Ovary (tissue), 9 donors: Measurements from ENCODE around the gene TMEM45B. TPM values are rescaled to one million over a fixed set of nuclear protein-coding genes. Genes with fewer than 3 reads are reported as not detected.
"Not testable (repeated sequence)": the region's sequence is repeated elsewhere in the genome, so short reads cannot be mapped to it uniquely, and the experiment has no call there.

Source experiments
- DNase-seq, 5 donors: peaks; one replicate each; pipeline ENCODE4 v3.0.0-alpha.2; 2019 to 2020
- H3K27ac ChIP-seq, 2 donors: fragments of 200-600 bp; one replicate each; pipeline versions ENCODE4 v1.5.1 to v1.8.0; 2019 to 2022
- H3K27me3 ChIP-seq: fragments of 200-600 bp; one replicate; pipeline ENCODE4 v1.8.0; 2022
- H3K36me3 ChIP-seq: fragments of 200-600 bp; sonication (generic); one replicate; pipeline ENCODE4 v1.5.1; 2019
- H3K4me1 ChIP-seq: one replicate; pipeline ENCODE4 v1.8.1; 2013; ENCODE audit warnings: mild to moderate bottlenecking, moderate library complexity; ENCODE audit not compliant: insufficient read depth
- H3K4me3 ChIP-seq: fragments of 200-600 bp; sonication (generic); one replicate; pipeline ENCODE4 v1.5.1; 2017
- H3K9me3 ChIP-seq, 2 donors: fragments of 200-600 bp in 1 of 2; sonication (generic) in 1 of 2; one replicate each; pipeline versions ENCODE4 v1.5.1 to v1.8.1; 2013 to 2019; ENCODE audit warnings: mild to moderate bottlenecking in 1 of 2, moderate library complexity in 1 of 2
- EP300 ChIP-seq: sonication (generic); formaldehyde crosslinking; IDR thresholded peaks from one replicate; pipeline ENCODE4 v1.6.1; 2017; ENCODE audit warnings: antibody characterized with exemption
- POLR2A ChIP-seq: fragments of 450-650 bp; IDR thresholded peaks from one replicate; pipeline ENCODE4 v1.6.1; 2017; ENCODE audit warnings: antibody characterized with exemption, mild to moderate bottlenecking, moderate library complexity
- WGBS, 3 donors: extraction: QIAGEN DNeasy Blood & Tissue Kit in 1 of 3; methylation state at CpG; one replicate each; pipeline versions ENCODE4 v1.1.5 to v1.1.7; 2013 to 2017; 5-methylcytosine and 5-hydroxymethylcytosine counted together
- intact Hi-C, 4 donors: fragments of 100-400 bp; cut with DNase I; formaldehyde crosslinking; loops; one replicate each; pipeline versions ENCODE4 v1.11.0 to v1.15.1; 2022 to 2023
- polyA plus RNA-seq, 2 donors: library from polyadenylated mRNA; stranded (reverse); fragments of 200-250 nt in 1 of 2; fragments of 350-450 nt in 1 of 2; fragmentation: Illumina TruSeq in 1 of 2; extraction: RNeasy Lipid Tissue Mini Kit (QIAGEN cat#74804) in 1 of 2; gene quantifications; one replicate each; pipeline ENCODE4 v1.2.3, GENCODE V29; 2013 to 2014
- total RNA-seq, 7 donors: library from RNA; depleted of rRNA in 2 of 7; stranded (reverse); fragments of >200 nt in 2 of 7; fragmentation: NEBNext Ultra II Directional in 3 of 7; extraction: Animal tissue kit (Norgen Biotek cat#: 25700) in 3 of 7; gene quantifications; one replicate each; pipeline versions ENCODE4 v1.1.0 to v1.2.4, GENCODE V29; 2016 to 2023
- TF ChIP-seq, protein P1 (sequence below), 3 donors: fragments of 450-650 bp in 2 of 3; fragments of 200-600 bp in 1 of 3; IDR thresholded peaks; one replicate each; pipeline versions ENCODE4 v1.5.1 to v1.8.0; 2016 to 2022; ENCODE audit warnings: antibody characterized with exemption in 3 of 3, mild to moderate bottlenecking in 1 of 3
- donor health status: DM: no; HTN: no; CAD: no; lungs with moderate emphysema.
- donor health status: DM: no; HTN: no; CAD: no.
- donor health status: Bipolar disorder and iron deficiency.
- donor health status: DM: yes; HTN: yes; CAD: no.
- donor health status: DM: no; HTN: no; CAD: no.
- donor health status: DM: yes; HTN: yes; CAD: no.

The TMEM45B gene
- total and polyA plus RNA-seq, 9 donors: 0.10 to 10.8 (median 0.54) TPM; not detected in 3

DNA sequence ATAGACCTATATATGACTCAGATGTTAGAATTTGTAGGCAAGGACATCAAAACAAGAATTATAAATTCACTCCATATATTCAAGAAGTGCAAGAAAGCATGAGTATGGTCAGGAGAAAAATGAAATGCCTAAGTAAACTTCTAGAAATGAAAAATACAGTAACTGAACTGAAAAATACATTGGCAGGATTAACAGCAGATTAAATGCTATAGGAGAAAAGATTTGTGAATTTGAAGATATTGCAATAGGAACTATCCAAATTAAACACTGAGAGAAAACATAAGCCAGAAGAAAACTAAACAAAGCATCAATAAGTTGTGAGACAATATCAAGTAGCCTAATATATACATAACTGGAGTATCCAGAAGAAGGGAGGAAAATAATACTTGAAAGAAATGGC is 46.6 kb upstream of the TMEM45B start:
- intact Hi-C loops: no loop called here
- H3K36me3 ChIP-seq: no peaks in the 10 kb centered on the region
- H3K9me3 ChIP-seq: no peaks in the 10 kb centered on the region
- DNase-seq: no peak
- TF ChIP-seq POLR2A (no peak), EP300 (no peak)
- TF ChIP-seq, protein P1, sequence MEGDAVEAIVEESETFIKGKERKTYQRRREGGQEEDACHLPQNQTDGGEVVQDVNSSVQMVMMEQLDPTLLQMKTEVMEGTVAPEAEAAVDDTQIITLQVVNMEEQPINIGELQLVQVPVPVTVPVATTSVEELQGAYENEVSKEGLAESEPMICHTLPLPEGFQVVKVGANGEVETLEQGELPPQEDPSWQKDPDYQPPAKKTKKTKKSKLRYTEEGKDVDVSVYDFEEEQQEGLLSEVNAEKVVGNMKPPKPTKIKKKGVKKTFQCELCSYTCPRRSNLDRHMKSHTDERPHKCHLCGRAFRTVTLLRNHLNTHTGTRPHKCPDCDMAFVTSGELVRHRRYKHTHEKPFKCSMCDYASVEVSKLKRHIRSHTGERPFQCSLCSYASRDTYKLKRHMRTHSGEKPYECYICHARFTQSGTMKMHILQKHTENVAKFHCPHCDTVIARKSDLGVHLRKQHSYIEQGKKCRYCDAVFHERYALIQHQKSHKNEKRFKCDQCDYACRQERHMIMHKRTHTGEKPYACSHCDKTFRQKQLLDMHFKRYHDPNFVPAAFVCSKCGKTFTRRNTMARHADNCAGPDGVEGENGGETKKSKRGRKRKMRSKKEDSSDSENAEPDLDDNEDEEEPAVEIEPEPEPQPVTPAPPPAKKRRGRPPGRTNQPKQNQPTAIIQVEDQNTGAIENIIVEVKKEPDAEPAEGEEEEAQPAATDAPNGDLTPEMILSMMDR (IDR thresholded peaks at IDR 0.05): no peak
- H3K4me1 ChIP-seq: no peaks in the 10 kb centered on the region
- no peak overlapping the region for H3K4me3 ChIP-seq
- H3K27me3 ChIP-seq: no peaks in the 10 kb centered on the region
- H3K27ac ChIP-seq: no peak overlapping the region

DNA sequence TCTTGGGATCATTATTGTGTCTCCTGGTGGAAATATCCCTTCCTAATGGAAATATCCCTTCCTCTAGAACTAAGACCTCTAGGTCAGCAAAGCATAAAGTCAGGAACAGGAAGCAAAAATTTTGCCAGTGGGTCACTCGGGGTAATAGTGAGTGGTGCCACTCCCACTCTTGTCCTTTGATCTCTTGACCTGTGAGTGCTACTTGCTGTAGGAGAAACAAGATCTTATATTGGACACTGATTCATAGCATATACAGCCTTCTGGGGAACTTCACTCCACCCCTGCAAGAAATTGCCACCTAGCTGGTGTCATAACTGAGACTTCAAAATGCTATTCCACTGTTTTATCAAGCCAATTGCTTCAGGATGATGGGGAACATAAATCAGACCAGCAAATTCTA is 44.7 kb upstream of the TMEM45B start:
- intact Hi-C loops: no loop called here
- H3K4me3 ChIP-seq: no peak overlapping the region
- no peaks in the 10 kb centered on the region for H3K9me3 ChIP-seq
- H3K27me3 ChIP-seq: no peaks in the 10 kb centered on the region
- no peak overlapping the region for H3K27ac ChIP-seq
- WGBS, 3 donors: 58 to 71% (median 68%) methylated on average over 1 of the region's 1 CpG
- TF ChIP-seq EP300: no peak
- TF ChIP-seq, protein P1 (IDR thresholded peaks at IDR 0.05): no peak
- no peak for TF ChIP-seq POLR2A
- no peak for DNase-seq
- H3K36me3 ChIP-seq: no peaks in the 10 kb centered on the region
- H3K4me1 ChIP-seq: no peaks in the 10 kb centered on the region

DNA sequence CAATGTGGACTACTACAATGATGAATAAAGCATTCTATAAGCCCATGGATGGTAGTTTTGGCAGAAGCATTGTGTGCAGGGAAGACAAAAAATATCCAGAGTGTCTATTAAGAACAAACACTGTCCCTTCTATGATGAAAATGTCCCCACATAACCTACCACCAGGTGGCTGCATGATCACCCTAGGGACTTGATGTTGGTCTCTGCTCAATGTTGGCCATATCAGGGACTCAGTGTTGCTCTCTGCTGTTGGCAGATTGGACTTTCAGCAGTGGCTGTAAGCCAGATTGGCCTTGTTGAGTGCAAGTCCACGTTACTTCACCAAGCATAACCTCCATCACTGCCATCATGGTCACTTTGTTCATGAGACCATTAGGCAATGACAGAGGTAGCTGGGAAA is 44.2 kb upstream of the TMEM45B start:
- H3K36me3 ChIP-seq, H3K4me3 ChIP-seq, H3K4me1 ChIP-seq, DNase-seq, H3K9me3 ChIP-seq, intact Hi-C loops, H3K27me3 ChIP-seq, H3K27ac ChIP-seq: not testable (repeated sequence)
- 62 to 79% (median 78%) methylated on average over 1 of the region's 1 CpG for WGBS, 3 donors

DNA sequence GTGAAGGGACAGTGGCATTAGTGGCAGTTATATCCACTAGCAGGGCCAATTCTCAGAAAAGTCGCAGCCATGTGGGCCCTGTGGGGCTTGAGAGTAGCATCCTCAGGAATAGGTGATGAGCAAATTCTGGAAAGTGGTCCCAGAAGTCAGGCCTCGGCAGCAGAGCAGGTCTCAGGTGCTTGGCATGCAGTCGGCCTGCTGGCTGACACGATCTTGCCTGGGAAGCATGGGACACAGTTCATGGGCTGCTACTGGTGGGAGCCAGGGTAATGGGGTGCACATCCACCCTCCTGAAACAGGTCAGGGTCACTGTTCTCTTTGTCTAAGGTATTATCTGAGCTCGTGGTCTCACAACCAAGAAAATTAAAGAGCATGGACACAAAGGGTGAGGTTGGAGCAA is 36.8 kb upstream of the TMEM45B start:
- intact Hi-C loops: no loop called here
- no peak for TF ChIP-seq EP300
- TF ChIP-seq, protein P1 (IDR thresholded peaks at IDR 0.05): no peak
- TF ChIP-seq POLR2A: no peak
- no peak overlapping the region for H3K27ac ChIP-seq
- no peak overlapping the region for H3K4me3 ChIP-seq
- H3K27me3 ChIP-seq: no peaks in the 10 kb centered on the region
- 63 to 73% (median 67%) methylated on average over 5 of the region's 5 CpGs for WGBS, 3 donors
- no peaks in the 10 kb centered on the region for H3K36me3 ChIP-seq
- no peaks in the 10 kb centered on the region for H3K4me1 ChIP-seq
- no peak for DNase-seq
- no peaks in the 10 kb centered on the region for H3K9me3 ChIP-seq

DNA sequence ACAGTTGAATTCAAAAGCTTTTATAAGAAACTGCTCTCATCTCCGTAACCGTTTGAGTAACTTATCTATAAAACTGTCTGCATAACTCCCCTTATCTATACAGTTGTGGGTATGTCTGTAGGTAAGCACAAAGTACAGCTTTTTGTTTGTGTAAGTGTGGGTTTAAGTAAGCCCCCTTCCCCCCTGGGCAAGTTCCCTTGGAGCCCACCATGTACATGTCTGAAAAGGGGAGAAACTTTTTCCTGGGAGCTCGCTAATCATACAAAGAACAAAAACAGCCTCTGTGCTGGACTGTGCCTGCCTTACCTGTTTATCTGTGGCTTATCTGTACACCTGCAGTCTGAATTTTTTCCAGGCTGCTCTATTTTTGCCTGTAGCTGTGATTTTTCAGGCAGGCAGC is 36.3 kb upstream of the TMEM45B start:
- no peak overlapping the region for H3K27ac ChIP-seq
- intact Hi-C loops: no loop called here
- H3K27me3 ChIP-seq: no peaks in the 10 kb centered on the region
- no peak overlapping the region for H3K4me3 ChIP-seq
- H3K9me3 ChIP-seq: no peaks in the 10 kb centered on the region
- TF ChIP-seq POLR2A (no peak), EP300 (no peak)
- TF ChIP-seq, protein P1 (IDR thresholded peaks at IDR 0.05): no peak
- no peaks in the 10 kb centered on the region for H3K4me1 ChIP-seq
- H3K36me3 ChIP-seq: no peaks in the 10 kb centered on the region
- DNase-seq: no peak
- 21 to 59% (median 33%) methylated on average over 3 of the region's 3 CpGs for WGBS, 3 donors
